Calu3 (cell line): ENCODE results near the gene INTS3. TPM values are rescaled to one million over a fixed set of nuclear protein-coding genes. Genes with fewer than 3 reads are reported as not detected.

Experiments used
- BruUV-seq: library from RNA; stranded (reverse); fragments of 400-500 nt; replicated peaks from 2 replicates; lab custom pipeline; 2021; lab: Mats Ljungman, UMichigan
- CTCF ChIA-PET: fragments of 300-600 bp; sonication (Branson Sonifier 250); formaldehyde crosslinking; loops from one replicate; lab custom pipeline; 2022; ENCODE audit warnings: antibody characterized with exemption; lab: Charles Lee
- DNase-seq: peaks from one replicate; pipeline ENCODE4 v3.0.0; 2022
- H3K27ac Mint-ChIP-seq: one replicate; pipeline ENCODE4 v1.8.0; 2022; ENCODE audit warnings: mixed read lengths; ENCODE audit not compliant: unreplicated experiment
- H3K27me3 Mint-ChIP-seq: one replicate; pipeline ENCODE4 v1.8.0; 2022; ENCODE audit warnings: mixed read lengths; ENCODE audit not compliant: unreplicated experiment
- H3K36me3 Mint-ChIP-seq: one replicate; pipeline ENCODE4 v1.8.0; 2022; ENCODE audit warnings: mild to moderate bottlenecking, moderate library complexity, mixed read lengths; ENCODE audit not compliant: insufficient read depth, unreplicated experiment
- H3K4me1 Mint-ChIP-seq: one replicate; pipeline ENCODE4 v1.8.0; 2022; ENCODE audit warnings: mild to moderate bottlenecking, low read depth, mixed read lengths; ENCODE audit not compliant: unreplicated experiment
- H3K4me3 Mint-ChIP-seq: one replicate; pipeline ENCODE4 v1.8.0; 2022; ENCODE audit warnings: mild to moderate bottlenecking, low read depth, moderate library complexity, mixed read lengths; ENCODE audit not compliant: unreplicated experiment
- H3K9me3 Mint-ChIP-seq: one replicate; pipeline ENCODE4 v1.8.0; 2022; ENCODE audit warnings: low read depth, mixed read lengths; ENCODE audit not compliant: unreplicated experiment
- intact Hi-C: fragments of 100-400 bp; cut with micrococcal nuclease; formaldehyde crosslinking; loops from one replicate; pipeline ENCODE4 v1.10.0; 2022; ENCODE audit not compliant: unreplicated experiment
- total RNA-seq: library from RNA; stranded (reverse); gene quantifications from 2 replicates; pipeline ENCODE4 v1.2.3, GENCODE V29; 2022
- TF ChIP-seq, protein P1 (sequence below): fragments of 200-600 bp; IDR thresholded peaks from one replicate; pipeline ENCODE4 v1.8.0; 2022; ENCODE audit warnings: antibody characterized with exemption; ENCODE audit not compliant: unreplicated experiment

Gene INTS3
- total RNA-seq, 1 experiment from 2014 or later: 55.9 TPM

DNA sequence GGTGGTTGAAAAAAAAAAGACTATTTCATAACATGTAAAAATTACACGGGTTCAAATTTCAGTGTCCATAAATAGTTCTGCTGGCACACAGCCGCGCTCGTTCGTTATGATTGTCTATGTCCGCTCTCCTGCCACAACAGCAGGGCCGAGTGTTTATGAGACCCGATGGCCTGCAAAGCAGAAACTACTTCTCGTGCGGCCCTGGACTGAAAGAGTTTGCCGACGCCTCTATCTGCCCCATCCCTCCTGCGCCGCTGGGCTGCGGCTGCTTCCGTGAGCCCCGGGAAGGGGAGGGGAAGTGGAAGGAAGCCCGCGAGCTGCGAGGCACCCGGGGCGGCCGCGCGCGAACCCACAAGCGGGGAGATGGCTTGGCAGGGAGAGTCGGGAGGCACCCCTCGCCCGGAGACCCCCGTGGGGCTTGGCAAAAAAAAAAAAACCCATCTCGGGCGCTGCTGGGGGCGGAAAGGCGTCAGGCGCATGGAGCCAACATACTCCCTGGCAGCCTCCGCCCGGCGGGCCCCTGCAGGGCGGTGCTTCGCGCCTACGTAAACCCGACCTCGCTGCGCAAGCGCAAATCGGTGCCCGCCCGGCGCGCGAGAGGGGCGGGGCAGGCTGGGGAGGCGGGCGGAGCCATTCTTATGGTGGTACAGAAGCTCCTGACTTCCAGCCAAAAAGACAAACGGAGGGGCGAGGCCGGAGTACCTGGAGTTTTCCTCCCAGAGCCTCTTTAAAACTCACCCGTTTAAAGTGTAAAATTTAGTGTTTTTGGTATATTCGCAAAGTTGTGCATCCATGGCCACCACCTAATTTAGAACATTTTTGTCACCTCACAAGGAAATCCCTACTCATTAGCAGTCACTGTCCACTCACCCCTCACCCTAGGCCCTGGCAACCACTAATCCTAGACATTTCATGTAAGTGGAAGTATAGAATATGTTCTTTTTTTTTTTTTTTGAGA lies 55.7 kb downstream of the INTS3 start:
- CTCF ChIA-PET: interaction anchor here (0.6 to 1.0 kb wide), 3 partner anchors 9 to 75 kb away, joined by 3 to 4 read pairs (median 4); no protein-coding TSS in a partner anchor
- peaks cover 8% of the 10 kb centered on the region for H3K36me3 Mint-ChIP-seq
- H3K9me3 Mint-ChIP-seq: no peaks in the 10 kb centered on the region
- BruUV-seq: TSS peak; percentile 99
- intact Hi-C loops: no loop called here
- peak overlapping the region; percentile 76 for H3K4me3 Mint-ChIP-seq
- peaks cover 30% of the 10 kb centered on the region for H3K27me3 Mint-ChIP-seq
- H3K4me1 Mint-ChIP-seq: peaks cover 8% of the 10 kb centered on the region
- TF ChIP-seq, protein P1, sequence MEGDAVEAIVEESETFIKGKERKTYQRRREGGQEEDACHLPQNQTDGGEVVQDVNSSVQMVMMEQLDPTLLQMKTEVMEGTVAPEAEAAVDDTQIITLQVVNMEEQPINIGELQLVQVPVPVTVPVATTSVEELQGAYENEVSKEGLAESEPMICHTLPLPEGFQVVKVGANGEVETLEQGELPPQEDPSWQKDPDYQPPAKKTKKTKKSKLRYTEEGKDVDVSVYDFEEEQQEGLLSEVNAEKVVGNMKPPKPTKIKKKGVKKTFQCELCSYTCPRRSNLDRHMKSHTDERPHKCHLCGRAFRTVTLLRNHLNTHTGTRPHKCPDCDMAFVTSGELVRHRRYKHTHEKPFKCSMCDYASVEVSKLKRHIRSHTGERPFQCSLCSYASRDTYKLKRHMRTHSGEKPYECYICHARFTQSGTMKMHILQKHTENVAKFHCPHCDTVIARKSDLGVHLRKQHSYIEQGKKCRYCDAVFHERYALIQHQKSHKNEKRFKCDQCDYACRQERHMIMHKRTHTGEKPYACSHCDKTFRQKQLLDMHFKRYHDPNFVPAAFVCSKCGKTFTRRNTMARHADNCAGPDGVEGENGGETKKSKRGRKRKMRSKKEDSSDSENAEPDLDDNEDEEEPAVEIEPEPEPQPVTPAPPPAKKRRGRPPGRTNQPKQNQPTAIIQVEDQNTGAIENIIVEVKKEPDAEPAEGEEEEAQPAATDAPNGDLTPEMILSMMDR: no peak
- H3K27ac Mint-ChIP-seq: peak overlapping the region; percentile 28
- peak; percentile 96 for DNase-seq

DNA sequence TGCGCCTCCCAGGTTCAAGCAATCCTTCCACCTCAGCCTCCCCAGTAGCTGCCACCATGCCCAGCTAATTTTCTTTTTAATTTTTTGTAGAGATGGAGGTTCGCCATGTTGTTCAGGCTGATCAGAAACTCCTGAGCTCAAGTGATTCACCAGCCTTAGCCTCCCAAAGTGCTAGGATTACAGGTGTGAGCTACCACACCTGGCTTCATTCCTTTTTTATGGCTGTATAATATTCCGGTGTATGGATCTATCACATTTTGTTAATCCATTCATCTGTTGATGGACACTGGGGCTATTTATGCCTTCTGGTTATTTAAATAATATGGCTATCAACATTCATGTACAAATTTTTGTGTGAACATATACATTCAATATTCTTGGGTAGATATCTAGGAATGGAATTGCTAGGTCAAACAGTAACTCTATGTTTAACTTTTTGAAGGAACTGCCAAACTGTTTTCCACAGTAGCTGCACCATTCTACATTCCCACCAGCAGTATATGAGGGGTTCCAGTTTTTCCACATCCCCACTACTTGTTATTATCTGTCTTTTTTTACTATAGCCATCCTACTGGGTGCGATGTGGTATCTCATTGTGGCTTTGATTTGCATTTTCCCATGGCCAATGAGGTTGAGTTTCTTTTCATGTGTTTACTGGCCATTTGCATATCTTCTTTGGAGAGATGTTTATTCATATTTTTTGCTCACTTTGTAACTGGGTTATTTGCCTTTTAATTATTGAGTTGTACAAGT lies 58.4 kb downstream of the INTS3 start:
- no TSS peak for BruUV-seq
- H3K27ac Mint-ChIP-seq: no peak overlapping the region
- CTCF ChIA-PET: interaction anchor here (0.5 kb wide), 1 partner anchor 42 kb away, joined by 3 read pairs; no protein-coding TSS in a partner anchor
- H3K4me1 Mint-ChIP-seq: peaks cover 9% of the 10 kb centered on the region
- no peak overlapping the region for H3K4me3 Mint-ChIP-seq
- no peaks in the 10 kb centered on the region for H3K9me3 Mint-ChIP-seq
- peaks cover 40% of the 10 kb centered on the region for H3K27me3 Mint-ChIP-seq
- TF ChIP-seq, protein P1: no peak
- DNase-seq: no peak
- intact Hi-C loops: no loop called here
- H3K36me3 Mint-ChIP-seq: peaks cover 8% of the 10 kb centered on the region

DNA sequence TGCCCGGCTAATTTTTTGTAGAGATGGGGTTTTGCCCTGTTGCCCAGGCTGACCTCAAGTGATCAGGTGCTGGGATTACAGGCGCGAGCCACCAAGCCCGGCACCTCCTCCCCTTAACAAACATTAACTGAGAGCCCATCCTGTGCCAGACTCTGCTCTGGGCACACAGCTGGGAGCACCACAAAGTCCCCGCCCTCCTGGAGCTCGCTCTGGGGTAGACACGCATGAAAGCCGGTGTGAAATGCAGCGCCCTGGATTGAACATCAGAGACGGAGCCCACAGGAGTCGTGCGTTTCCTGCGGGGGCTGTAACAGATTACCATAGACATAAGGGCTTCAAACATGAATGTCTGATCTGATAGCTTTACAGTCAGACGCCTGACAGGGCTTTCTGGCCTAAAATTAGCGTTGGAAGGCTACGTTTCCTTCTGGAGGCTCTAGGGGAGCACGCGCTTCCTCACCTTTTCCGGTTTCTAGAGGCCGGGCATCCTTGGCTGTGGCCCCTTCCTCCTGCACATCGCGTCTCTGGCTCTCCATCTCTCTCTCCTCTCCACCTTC lies 61.7 kb downstream of the INTS3 start:
- Mint-ChIP-seq H3K36me3 (no peaks in the 10 kb centered on the region), H3K27me3 (peaks cover 59% of the 10 kb centered on the region), H3K4me3 (no peak overlapping the region), H3K27ac (no peak overlapping the region), H3K9me3 (no peaks in the 10 kb centered on the region), H3K4me1 (peaks cover 9% of the 10 kb centered on the region)
- intact Hi-C loops: no loop called here
- TF ChIP-seq, protein P1: no peak
- no TSS peak for BruUV-seq
- no peak for DNase-seq
- CTCF ChIA-PET: interaction anchor here (0.6 to 0.7 kb wide), 2 partner anchors 9 to 17 kb away, joined by 3 to 7 read pairs; no protein-coding TSS in a partner anchor

DNA sequence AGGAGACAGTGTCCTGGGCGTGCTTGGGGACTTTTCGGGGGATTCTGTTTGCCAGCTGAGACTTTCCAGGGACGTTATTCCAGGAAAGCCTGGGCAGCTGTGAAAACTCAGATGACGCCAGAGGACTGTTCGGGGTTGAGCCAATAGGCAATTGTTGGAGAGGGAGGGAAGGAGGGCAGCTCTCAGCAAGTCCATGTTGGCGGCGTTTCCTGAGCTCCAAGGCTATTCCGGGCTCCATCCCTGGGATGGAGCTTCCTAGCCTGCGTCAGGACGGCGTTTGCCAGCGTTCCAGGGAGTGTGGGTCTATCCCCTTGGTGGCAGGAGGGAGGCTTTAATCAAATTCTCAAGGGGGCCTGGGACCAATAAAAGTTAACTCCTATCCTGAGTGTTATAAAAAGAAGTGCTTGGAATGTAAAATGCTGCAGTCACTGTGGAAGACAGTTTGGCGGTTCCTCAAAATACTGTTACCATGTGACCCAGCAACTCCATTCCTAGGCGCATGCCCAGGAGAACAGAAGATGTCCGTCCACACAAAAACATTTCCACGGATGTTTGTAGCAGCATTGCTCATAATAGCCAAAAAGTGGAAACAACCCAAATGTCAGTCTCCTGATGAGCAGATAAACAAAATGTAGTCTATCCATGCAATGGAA lies 62.6 kb downstream of the INTS3 start:
- Mint-ChIP-seq H3K9me3 (no peaks in the 10 kb centered on the region), H3K4me1 (peaks cover 9% of the 10 kb centered on the region), H3K27ac (no peak overlapping the region), H3K36me3 (peaks cover 4% of the 10 kb centered on the region), H3K4me3 (no peak overlapping the region), H3K27me3 (peaks cover 67% of the 10 kb centered on the region)
- CTCF ChIA-PET: no interaction called here
- no TSS peak for BruUV-seq
- no peak for DNase-seq
- TF ChIP-seq, protein P1: no peak
- intact Hi-C loops: no loop called here
